CD4-positive, alpha-beta T cell treated with Interleukin-4 for 4 hours (primary cell): ENCODE results near the gene ZBTB34.

Experiments used
- DNase-seq: peaks from one replicate; pipeline ENCODE4 v3.0.0-alpha.2; 2020

The ZBTB34 gene

GRCh38 chr9:126880226-126880946 lies 19.9 kb downstream of the ZBTB34 start:
- DNase-seq, result no peak

- no peak for DNase-seq
Measured at GRCh38 chr9:126880947-126881332, 20.5 kb downstream of the ZBTB34 start.

- no peak for DNase-seq
Measured at GRCh38 chr9:126882746-126883145, 22.3 kb downstream of the ZBTB34 start.

- no peak for DNase-seq
Measured at GRCh38 chr9:126883636-126884035, 23.2 kb downstream of the ZBTB34 start.

- DNase-seq, result no peak
Measured at GRCh38 chr9:126885131-126885641, 24.7 kb downstream of the ZBTB34 start.

GRCh38 chr9:126886034-126886822 lies 25.8 kb downstream of the ZBTB34 start:
- DNase-seq, result no peak

GRCh38 chr9:126886897-126887296 lies 26.5 kb downstream of the ZBTB34 start:
- DNase-seq, result no peak

- no peak for DNase-seq
Measured at GRCh38 chr9:126891676-126892075, 31.2 kb downstream of the ZBTB34 start.

- DNase-seq, result no peak
Measured at GRCh38 chr9:126893079-126893478, 32.6 kb downstream of the ZBTB34 start.

GRCh38 chr9:126894052-126894603 lies 33.7 kb downstream of the ZBTB34 start:
- DNase-seq, result no peak

GRCh38 chr9:126902210-126902609 lies 41.8 kb downstream of the ZBTB34 start:
- DNase-seq, result no peak

GRCh38 chr9:126904586-126904985 lies 44.1 kb downstream of the ZBTB34 start:
- no peak for DNase-seq

- DNase-seq, result no peak
Measured at GRCh38 chr9:126906091-126906490, 45.7 kb downstream of the ZBTB34 start.

- no peak for DNase-seq
Measured at GRCh38 chr9:126907058-126907457, 46.6 kb downstream of the ZBTB34 start.

GRCh38 chr9:126914458-126915280 lies 54.2 kb downstream of the ZBTB34 start, which contains the start of gene RALGPS1:
RALGPS1 (plus strand) TSS chr9:126914782; CDS start chr9:126962290, 47,508 bp downstream.
- DNase-seq, result peak; percentile 93

- peak; percentile 18 for DNase-seq
Measured at GRCh38 chr9:126915281-126915816, 54.9 kb downstream of the ZBTB34 start.

GRCh38 chr9:126915846-126916543 lies 55.6 kb downstream of the ZBTB34 start:
- no peak for DNase-seq

GRCh38 chr9:126916909-126917308 lies 56.5 kb downstream of the ZBTB34 start:
- no peak for DNase-seq

- no peak for DNase-seq
Measured at GRCh38 chr9:126919193-126919592, 58.8 kb downstream of the ZBTB34 start.

- DNase-seq, result no peak
Measured at GRCh38 chr9:126925876-126926275, 65.4 kb downstream of the ZBTB34 start.

GRCh38 chr9:126926364-126926763 lies 65.9 kb downstream of the ZBTB34 start:
- no peak for DNase-seq

- DNase-seq, result no peak
Measured at GRCh38 chr9:126927419-126927818, 67.0 kb downstream of the ZBTB34 start.
